Activated CD4-positive, alpha-beta memory T cell treated with anti-CD3 and anti-CD28 coated beads, Interleukin-2, amount 10 ng/mL, durations not matched to agents 7 days and 5 days (primary cell): ENCODE results near the gene MED22. TPM values are rescaled to one million over a fixed set of nuclear protein-coding genes. Genes with fewer than 3 reads are reported as not detected.
"Not testable (repeated sequence)": the region's sequence is repeated elsewhere in the genome, so short reads cannot be mapped to it uniquely, and the experiment has no call there.

ENCODE experiments used
- CTCF ChIA-PET: fragments of 350-600 bp; sonication (Branson Sonifier 250); formaldehyde crosslinking; loops from one replicate; lab custom pipeline; 2021; ENCODE audit warnings: antibody characterized with exemption, inconsistent platforms; lab: Charles Lee
- POLR2A ChIA-PET: fragments of 350-600 bp; sonication (Branson Sonifier 250); formaldehyde crosslinking; loops from one replicate; lab custom pipeline; 2021; ENCODE audit warnings: antibody characterized with exemption; lab: Charles Lee
- DNase-seq: peaks from one replicate; pipeline ENCODE4 v3.0.0-alpha.2; 2020
- H3K27ac Mint-ChIP-seq: one replicate; pipeline ENCODE4 v1.8.0; 2021; ENCODE audit warnings: mild to moderate bottlenecking, mixed read lengths
- H3K27me3 Mint-ChIP-seq: one replicate; pipeline ENCODE4 v1.8.0; 2021; ENCODE audit warnings: mixed read lengths
- H3K36me3 Mint-ChIP-seq: one replicate; pipeline ENCODE4 v1.8.0; 2021; ENCODE audit warnings: low read depth, mixed read lengths
- H3K4me1 Mint-ChIP-seq: one replicate; pipeline ENCODE4 v1.8.0; 2021; ENCODE audit warnings: mixed read lengths
- H3K4me3 Mint-ChIP-seq: one replicate; pipeline ENCODE4 v1.8.0; 2021; ENCODE audit warnings: mild to moderate bottlenecking, mixed read lengths
- H3K9me3 Mint-ChIP-seq: one replicate; pipeline ENCODE4 v1.8.0; 2021; ENCODE audit warnings: mixed read lengths
- total RNA-seq, 2 experiments: library from RNA; stranded (reverse); gene quantifications; one replicate each; pipeline ENCODE4 v1.2.3, GENCODE V29; 2021

Gene MED22
- 10 to 100 TPM; 21.1 to 23.3 TPM for total RNA-seq

DNA sequence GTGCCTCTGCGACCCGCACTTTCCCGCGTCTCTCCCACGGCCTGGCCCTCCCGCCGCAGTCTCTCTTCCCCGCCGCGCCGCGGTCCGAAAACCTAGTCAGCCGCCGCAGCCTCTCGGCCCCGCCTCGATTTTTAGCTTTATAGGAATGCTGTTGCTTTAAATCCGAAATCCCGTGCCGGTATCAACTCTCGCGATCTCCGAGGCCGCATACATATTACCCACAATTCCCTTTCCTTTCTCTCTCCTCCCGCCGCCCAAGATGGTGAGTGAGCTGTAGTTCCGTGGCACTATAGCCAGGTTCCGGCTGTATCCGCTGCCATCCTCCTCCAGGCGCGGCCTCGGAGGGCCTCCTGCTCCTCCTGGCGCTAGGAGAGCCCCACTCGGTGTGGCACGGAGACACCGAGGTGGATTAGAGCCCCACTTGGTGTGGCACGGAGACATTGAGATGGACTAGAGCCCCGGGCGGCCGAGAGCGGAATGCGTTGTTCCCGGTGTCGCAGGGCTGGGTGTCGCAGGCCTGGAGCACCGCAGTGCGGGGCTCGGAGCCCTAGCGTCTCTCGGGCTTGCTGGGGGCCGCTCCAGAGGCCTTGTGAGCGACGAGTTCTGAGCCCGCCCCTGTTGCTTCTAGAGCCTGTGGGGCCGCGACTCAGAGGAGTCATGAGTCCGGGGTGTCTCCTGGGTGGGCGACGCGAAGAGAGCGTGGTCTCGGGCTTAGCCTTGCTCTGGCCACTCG lies at the start of gene MED22, which contains the start of gene RPL7A:
TSS of gene MED22 (minus strand) at position 147 of the 733 bp plus-strand sequence. CDS start 1,469 bp downstream, outside the sequence.
TSS of gene RPL7A (plus strand) at position 234 of the 733 bp plus-strand sequence. CDS start at position 260, 26 bp downstream.
- Mint-ChIP-seq H3K27me3 (no peaks in the 10 kb centered on the region), H3K9me3 (no peaks in the 10 kb centered on the region), H3K4me1 (peaks cover 54% of the 10 kb centered on the region), H3K36me3 (peaks cover 67% of the 10 kb centered on the region), H3K4me3 (peak within 1 kb of the TSS; percentile 95), H3K27ac (peak within 1 kb of the TSS; percentile 86)
- ChIA-PET POLR2A (interaction anchor here (0.6 to 14.2 kb wide), 18 partner anchors 8 to 317 kb away, joined by 3 to 397 read pairs (median 5); partner anchors contain the start of genes CACFD1, GTF3C5, REXO4 and SLC2A6), CTCF (interaction anchor here (0.7 to 3.3 kb wide), 8 partner anchors 9 to 162 kb away, joined by 3 to 22 read pairs (median 6); partner anchors contain the start of genes SURF1 and SURF2)
- DNase-seq, result peak; percentile 95

DNA sequence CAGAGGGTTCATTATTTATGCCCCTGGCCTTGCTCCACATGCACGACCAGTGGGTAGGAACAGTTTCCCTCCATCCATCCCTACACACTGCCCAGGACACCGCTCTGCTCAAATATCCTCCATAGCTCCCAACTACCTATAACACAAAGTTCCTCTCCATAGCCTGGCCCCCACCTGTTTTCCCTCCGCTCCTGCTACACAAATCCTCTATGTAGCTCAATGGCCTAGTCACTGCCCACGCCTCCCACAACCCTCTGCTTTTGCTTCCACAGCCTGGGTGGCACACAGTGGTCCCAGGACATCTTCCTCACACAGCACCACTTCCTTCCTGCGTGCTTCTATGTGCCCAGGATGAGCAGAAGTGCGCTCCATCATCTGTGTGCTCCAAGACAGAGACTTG lies 49.4 kb upstream of the MED22 start:
- Mint-ChIP-seq H3K27ac (no peak overlapping the region), H3K27me3 (peaks cover 3% of the 10 kb centered on the region), H3K36me3 (no peaks in the 10 kb centered on the region), H3K4me3 (no peak overlapping the region), H3K9me3 (no peaks in the 10 kb centered on the region), H3K4me1 (peaks cover 3% of the 10 kb centered on the region)
- ChIA-PET CTCF (interaction anchor here (1.2 kb wide), 1 partner anchor 12 kb away, joined by 3 read pairs; no protein-coding TSS in a partner anchor), POLR2A (no interaction called here)
- DNase-seq, result no peak

DNA sequence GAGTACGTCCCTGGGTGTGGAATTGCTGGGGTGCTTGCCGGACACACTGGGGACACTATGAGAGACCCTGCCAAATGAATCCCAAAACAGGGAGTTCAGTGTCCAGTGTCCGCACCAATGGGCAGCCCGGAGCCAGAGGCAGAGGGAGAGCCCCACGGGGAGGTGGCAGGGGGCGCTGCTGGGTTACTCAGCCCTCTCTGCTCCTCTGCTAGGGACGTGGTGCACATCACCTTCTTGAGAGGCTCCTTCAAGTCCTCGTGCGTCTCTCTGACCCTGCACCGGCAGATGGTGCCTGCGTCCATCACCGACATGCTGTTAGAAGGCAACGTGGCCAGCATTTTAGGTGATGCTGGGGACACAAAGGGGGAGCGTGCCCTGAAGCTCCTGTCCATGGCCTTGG lies 49.0 kb upstream of the MED22 start:
- CTCF ChIA-PET, result interaction anchor here (1.2 kb wide), 1 partner anchor 11 kb away, joined by 3 read pairs; no protein-coding TSS in a partner anchor
- peaks cover 3% of the 10 kb centered on the region for H3K27me3 Mint-ChIP-seq
- peaks cover 2% of the 10 kb centered on the region for H3K4me1 Mint-ChIP-seq
- POLR2A ChIA-PET, result no interaction called here
- H3K9me3 Mint-ChIP-seq, result no peaks in the 10 kb centered on the region
- H3K27ac Mint-ChIP-seq, result no peak overlapping the region
- no peak for DNase-seq
- no peaks in the 10 kb centered on the region for H3K36me3 Mint-ChIP-seq
- no peak overlapping the region for H3K4me3 Mint-ChIP-seq

DNA sequence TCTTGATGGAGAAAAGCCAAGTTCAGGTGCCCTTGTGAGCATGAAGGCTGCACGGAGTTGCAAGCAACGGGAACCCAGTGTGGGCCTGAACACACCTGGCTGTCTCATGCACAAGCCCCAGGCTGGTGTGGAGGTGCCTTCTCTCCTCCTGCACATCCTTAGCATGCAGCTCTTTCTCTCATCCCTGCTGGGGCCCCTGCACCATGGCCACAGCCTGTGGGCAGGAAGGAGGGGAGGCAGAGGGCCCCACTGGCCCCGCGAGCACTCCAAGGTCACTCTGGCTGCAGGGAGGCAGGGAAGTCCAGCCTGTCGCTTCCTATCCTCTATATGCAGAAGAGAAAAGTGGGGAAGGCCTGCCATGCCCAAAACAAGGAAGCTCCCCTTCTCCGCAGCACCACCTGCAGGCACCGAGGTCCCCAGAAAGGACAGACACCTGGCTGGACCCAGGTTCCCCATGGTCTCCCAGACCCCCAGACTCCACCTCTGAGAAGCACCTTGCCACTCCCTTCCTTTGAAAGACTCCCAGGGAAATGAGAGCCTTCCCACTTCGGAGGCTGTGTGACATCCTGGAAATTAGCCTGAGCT lies 46.8 kb upstream of the MED22 start:
- H3K9me3 Mint-ChIP-seq, result no peaks in the 10 kb centered on the region

DNA sequence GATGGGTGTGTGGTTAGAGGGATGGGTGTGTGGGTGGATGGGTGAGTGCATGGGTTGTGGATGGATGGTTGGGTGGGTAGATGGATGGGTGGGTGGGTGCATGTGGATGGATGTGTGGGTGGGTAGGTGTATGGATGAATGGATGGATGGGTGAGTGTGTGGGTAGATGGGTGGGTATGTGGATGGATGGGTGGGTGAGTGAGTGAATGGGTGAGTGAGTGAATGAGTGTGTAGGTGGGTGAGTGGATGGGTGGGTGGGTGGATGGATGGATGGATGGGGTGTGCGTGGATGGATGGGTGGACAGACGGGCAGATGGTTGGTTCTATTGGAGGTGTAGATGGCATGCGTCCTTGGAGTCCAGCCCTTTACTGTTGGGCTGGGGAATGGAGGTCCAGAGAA lies 45.5 kb upstream of the MED22 start:
- H3K4me1 Mint-ChIP-seq, result no peaks in the 10 kb centered on the region

More for the DNA sequence above, 46.8 kb upstream of the MED22 start:
- ChIA-PET CTCF (no interaction called here), POLR2A (interaction anchor here (2.0 kb wide), 1 partner anchor 24 kb away, joined by 5 read pairs; no protein-coding TSS in a partner anchor)
- Mint-ChIP-seq H3K36me3 (no peaks in the 10 kb centered on the region), H3K4me3 (no peak overlapping the region), H3K4me1 (no peaks in the 10 kb centered on the region), H3K27me3 (peaks cover 3% of the 10 kb centered on the region), H3K27ac (no peak overlapping the region)
- no peak for DNase-seq

DNA sequence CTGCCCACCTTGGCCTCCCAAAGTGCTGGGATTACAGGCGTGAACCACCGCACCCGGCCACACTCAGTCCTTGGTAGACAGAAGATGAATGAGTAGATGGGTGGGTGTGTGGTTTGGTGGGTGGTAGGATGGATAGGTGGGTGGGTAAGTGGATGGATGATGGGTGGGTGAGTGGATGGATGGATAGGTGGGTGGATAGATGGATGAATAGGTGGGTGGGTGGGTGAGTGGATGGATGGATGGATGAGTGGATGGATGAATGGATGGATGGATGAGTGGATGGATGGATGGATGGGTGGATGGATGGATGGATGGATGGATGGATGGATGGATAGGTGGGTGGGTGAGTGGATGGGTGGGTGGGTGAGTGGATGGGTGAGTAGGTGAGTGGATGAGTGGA lies 44.4 kb upstream of the MED22 start:
- H3K27ac Mint-ChIP-seq, POLR2A ChIA-PET, CTCF ChIA-PET, H3K9me3 Mint-ChIP-seq, H3K4me1 Mint-ChIP-seq, H3K36me3 Mint-ChIP-seq, H3K4me3 Mint-ChIP-seq, H3K27me3 Mint-ChIP-seq, DNase-seq: not testable (repeated sequence)

More for the DNA sequence above, 45.5 kb upstream of the MED22 start:
- no peak overlapping the region for H3K27ac Mint-ChIP-seq
- POLR2A ChIA-PET, result no interaction called here
- no peak overlapping the region for H3K4me3 Mint-ChIP-seq
- no peaks in the 10 kb centered on the region for H3K9me3 Mint-ChIP-seq
- H3K27me3 Mint-ChIP-seq, result peaks cover 3% of the 10 kb centered on the region
- no peak for DNase-seq
- CTCF ChIA-PET, result no interaction called here
- H3K36me3 Mint-ChIP-seq, result no peaks in the 10 kb centered on the region

DNA sequence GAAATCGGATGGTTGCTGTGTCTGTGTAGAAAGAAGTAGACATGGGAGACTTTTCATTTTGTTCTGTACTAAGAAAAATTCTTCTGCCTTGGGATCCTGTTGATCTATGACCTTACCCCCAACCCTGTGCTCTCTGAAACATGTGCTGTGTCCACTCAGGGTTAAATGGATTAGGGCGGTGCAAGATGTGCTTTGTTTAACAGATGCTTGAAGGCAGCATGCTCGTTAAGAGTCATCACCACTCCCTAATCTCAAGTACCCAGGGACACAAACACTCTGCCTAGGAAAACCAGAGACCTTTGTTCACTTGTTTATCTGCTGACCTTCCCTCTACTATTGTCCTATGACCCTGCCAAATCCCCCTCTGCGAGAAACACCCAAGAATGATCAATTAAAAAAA lies 43.5 kb upstream of the MED22 start:
- H3K4me3 Mint-ChIP-seq, H3K36me3 Mint-ChIP-seq, CTCF ChIA-PET, H3K9me3 Mint-ChIP-seq, DNase-seq, H3K4me1 Mint-ChIP-seq, H3K27ac Mint-ChIP-seq, POLR2A ChIA-PET, H3K27me3 Mint-ChIP-seq: not testable (repeated sequence)

DNA sequence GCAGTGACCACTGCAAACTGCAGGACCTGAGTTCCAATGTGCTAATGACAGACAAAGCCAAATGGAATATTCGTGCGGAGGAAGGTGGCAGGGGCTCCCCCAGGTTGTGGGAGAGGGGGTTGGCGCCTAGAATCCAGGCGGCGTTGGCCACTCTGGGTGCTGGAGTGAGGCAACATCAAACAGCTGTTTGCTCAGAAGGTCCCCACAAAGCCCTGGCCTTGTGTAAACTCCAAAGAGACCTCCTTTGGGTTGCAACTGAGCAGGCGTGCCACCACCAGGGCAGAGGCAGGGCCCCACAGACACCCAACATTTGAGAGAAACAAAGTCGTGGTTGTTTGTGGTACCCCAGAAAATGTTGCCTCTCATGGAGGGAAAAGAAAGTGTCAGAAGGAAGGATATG lies 42.8 kb upstream of the MED22 start:
- Mint-ChIP-seq H3K9me3 (no peaks in the 10 kb centered on the region), H3K27me3 (no peaks in the 10 kb centered on the region), H3K36me3 (no peaks in the 10 kb centered on the region), H3K27ac (no peak overlapping the region), H3K4me1 (no peaks in the 10 kb centered on the region), H3K4me3 (no peak overlapping the region)
- ChIA-PET POLR2A (no interaction called here), CTCF (no interaction called here)
- DNase-seq, result no peak

DNA sequence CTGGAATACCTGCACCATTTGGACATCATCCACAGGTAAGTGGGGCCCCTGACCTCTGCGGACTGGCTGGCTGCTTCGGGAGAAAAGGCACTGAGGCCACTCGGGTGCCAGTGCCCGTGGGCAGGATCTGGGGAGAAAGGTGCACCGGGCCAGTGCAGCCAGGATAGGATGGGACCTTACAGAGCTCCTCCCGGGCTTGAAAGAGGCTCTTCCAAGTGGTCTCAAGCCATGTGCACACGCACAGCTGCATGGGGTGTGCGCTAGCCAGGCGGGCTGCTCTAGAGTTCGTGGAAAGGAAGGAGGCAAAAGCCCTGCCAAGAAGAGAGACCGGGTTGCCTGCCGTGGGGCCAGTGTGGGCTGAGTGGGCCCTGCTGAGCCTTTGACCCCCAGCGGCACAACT lies 41.6 kb upstream of the MED22 start:
- Mint-ChIP-seq H3K9me3 (no peaks in the 10 kb centered on the region), H3K36me3 (no peaks in the 10 kb centered on the region), H3K4me3 (no peak overlapping the region), H3K27me3 (no peaks in the 10 kb centered on the region), H3K27ac (no peak overlapping the region), H3K4me1 (no peaks in the 10 kb centered on the region)
- POLR2A ChIA-PET, result interaction anchor here (1.1 kb wide), 1 partner anchor 13 kb away, joined by 3 read pairs; the partner anchor contains the start of gene STKLD1
- CTCF ChIA-PET, result no interaction called here
- no peak for DNase-seq

DNA sequence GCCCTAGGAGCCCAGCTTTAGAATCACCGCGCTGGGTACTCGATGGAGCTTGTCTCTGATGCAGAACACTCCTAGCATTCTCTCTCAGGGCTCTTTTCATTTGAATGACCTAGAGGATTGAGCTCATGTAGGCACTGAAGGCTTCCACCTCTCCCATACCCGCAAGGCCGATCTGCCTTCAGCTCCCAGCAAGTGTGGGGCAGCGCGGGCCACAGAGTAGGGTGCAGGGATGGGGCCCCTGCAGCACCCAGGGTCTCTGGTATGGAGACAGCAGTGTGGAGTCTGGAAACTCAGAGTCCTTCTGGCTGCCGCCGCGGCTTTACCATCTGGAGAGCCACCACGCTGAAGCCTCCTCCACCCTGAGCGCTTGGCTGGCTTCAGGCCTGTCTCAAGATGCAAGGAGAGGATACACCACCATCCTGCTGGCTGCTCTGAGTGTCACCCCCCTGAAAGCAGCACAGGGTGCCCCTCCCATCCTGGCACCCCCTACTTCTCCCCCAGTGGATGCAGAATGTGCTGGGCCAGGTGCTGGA lies 41.2 kb upstream of the MED22 start:
- Mint-ChIP-seq H3K36me3 (no peaks in the 10 kb centered on the region), H3K4me1 (no peaks in the 10 kb centered on the region), H3K27me3 (no peaks in the 10 kb centered on the region), H3K27ac (no peak overlapping the region), H3K4me3 (no peak overlapping the region), H3K9me3 (no peaks in the 10 kb centered on the region)
- CTCF ChIA-PET, result no interaction called here
- no peak for DNase-seq
- POLR2A ChIA-PET, result interaction anchor here (1.1 kb wide), 1 partner anchor 13 kb away, joined by 3 read pairs; the partner anchor contains the start of gene STKLD1

DNA sequence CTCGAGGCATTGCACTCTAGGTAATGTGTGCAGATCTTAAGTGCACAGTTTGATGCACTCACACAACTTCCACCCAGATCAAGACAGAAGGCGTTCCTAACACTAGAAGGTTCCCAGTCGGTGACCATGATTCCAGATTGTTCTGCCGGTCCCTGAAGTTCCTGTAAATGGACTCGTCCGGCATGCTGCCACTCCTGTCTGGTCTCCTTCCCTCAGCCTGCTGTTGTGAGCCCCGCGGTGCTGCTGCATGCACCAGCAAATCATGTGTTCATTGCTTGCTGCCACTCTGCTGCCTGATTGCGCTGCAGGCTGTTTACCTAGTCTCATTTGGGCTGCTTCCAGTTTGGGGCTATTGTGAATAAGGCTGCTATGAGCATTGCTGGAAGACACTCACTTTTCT lies 39.7 kb upstream of the MED22 start:
- H3K4me1 Mint-ChIP-seq, result no peaks in the 10 kb centered on the region
- no peak overlapping the region for H3K4me3 Mint-ChIP-seq
- no peaks in the 10 kb centered on the region for H3K36me3 Mint-ChIP-seq
- no peak for DNase-seq
- ChIA-PET POLR2A (no interaction called here), CTCF (interaction anchor here (0.6 kb wide), 1 partner anchor 17 kb away, joined by 5 read pairs; no protein-coding TSS in a partner anchor)
- no peaks in the 10 kb centered on the region for H3K9me3 Mint-ChIP-seq
- H3K27ac Mint-ChIP-seq, result no peak overlapping the region
- no peaks in the 10 kb centered on the region for H3K27me3 Mint-ChIP-seq

DNA sequence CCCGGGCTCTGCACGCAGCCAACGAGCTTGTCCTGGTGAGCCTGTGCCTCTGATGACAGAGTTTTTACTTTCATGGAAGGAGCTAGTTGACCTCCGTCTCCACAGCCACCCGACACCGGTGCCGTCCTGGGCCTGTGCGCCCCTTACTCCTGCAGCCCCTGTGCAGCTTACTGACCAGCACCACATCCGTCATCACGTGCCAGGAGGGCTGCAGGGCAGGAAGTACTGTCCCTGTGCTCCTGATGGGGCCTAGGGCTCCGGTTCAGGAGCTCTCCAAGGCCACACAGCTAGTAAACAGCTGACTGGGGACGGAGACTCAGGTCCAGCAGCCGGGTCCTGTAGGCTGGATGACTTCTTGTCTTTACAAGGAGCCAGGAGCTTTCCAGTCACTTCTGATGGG lies 38.4 kb upstream of the MED22 start:
- no peaks in the 10 kb centered on the region for H3K27me3 Mint-ChIP-seq
- POLR2A ChIA-PET, result no interaction called here
- H3K4me3 Mint-ChIP-seq, result no peak overlapping the region
- no peak overlapping the region for H3K27ac Mint-ChIP-seq
- H3K4me1 Mint-ChIP-seq, result no peaks in the 10 kb centered on the region
- no peaks in the 10 kb centered on the region for H3K36me3 Mint-ChIP-seq
- H3K9me3 Mint-ChIP-seq, result no peaks in the 10 kb centered on the region
- CTCF ChIA-PET, result interaction anchor here (1.4 kb wide), 1 partner anchor 11 kb away, joined by 3 read pairs; no protein-coding TSS in a partner anchor
- DNase-seq, result no peak

DNA sequence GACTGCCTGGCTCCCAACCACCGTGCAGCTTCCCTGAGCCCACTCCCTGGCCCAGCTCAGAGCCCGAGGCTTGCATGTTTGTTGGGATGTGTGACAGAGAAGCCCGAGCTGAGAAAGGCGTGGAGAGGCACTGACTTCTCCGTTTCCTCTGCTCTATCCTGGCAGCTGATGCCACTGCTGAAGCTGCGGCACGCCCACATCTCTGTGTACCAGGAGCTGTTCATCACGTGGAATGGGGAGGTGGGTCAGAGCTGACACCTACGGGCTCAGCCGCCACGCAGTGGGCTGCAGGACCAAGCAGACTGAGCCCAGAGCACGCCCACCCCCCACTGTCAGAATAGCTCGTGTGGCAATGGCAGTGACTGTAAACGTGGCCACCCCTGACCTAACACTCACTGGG lies 37.5 kb upstream of the MED22 start:
- ChIA-PET CTCF (interaction anchor here (1.4 kb wide), 1 partner anchor 11 kb away, joined by 3 read pairs; no protein-coding TSS in a partner anchor), POLR2A (no interaction called here)
- Mint-ChIP-seq H3K4me3 (no peak overlapping the region), H3K27me3 (no peaks in the 10 kb centered on the region), H3K27ac (no peak overlapping the region), H3K9me3 (no peaks in the 10 kb centered on the region), H3K36me3 (no peaks in the 10 kb centered on the region), H3K4me1 (no peaks in the 10 kb centered on the region)
- DNase-seq, result no peak
